ENCODE data around the gene SMYD3.

Gene SMYD3

DNA sequence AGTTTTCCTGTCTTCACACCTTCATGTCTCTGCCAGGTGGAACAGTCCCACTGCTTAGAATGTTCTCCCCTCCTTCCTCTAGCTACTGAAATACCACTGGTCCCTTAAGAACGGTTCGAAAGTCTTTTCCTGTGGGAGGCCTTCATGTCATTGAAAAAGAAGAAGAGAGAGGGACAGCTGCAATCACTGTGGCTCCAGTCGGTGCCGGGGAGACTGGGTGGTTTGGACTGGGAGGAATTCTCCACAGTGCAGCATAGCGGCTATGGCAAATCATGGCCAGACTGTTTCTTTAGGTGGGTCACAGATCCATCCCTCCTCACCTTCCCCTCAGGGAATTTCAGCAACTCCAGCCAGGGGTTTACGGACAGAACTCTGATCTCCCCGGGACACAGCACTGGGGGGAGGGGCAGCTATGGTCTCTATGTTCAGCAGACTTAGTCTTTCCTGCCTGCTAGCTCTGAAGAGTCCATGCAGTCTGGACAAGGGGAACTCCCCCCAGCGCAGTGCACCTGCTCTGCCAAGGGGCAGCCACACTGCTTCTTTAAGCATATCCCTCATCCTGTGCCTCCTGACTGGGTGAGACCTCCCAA, 567.2 kb downstream of the SMYD3 start:
- Histone ChIP-seq H2AFZ (no peak overlapping the region), H3K27me3 (ENCODE audit: control insufficient read depth, insufficient read depth, low read length) (no peaks in the 10 kb centered on the region), H3K36me3 (ENCODE audit: control insufficient read depth, insufficient read depth, low read length) (no peaks in the 10 kb centered on the region), H3K79me2 (no peaks in the 10 kb centered on the region), H3K4me3 (ENCODE audit: low read depth, low read length) (no peak overlapping the region), H3K9me3 (ENCODE audit: control insufficient read depth, low read length) (no peaks in the 10 kb centered on the region), H3K9ac (no peak overlapping the region), H3K4me1 (no peaks in the 10 kb centered on the region), H3K4me2 (ENCODE audit: low read length) (no peak overlapping the region), H3K27ac (no peak overlapping the region)
- TF ChIP-seq, protein P1, sequence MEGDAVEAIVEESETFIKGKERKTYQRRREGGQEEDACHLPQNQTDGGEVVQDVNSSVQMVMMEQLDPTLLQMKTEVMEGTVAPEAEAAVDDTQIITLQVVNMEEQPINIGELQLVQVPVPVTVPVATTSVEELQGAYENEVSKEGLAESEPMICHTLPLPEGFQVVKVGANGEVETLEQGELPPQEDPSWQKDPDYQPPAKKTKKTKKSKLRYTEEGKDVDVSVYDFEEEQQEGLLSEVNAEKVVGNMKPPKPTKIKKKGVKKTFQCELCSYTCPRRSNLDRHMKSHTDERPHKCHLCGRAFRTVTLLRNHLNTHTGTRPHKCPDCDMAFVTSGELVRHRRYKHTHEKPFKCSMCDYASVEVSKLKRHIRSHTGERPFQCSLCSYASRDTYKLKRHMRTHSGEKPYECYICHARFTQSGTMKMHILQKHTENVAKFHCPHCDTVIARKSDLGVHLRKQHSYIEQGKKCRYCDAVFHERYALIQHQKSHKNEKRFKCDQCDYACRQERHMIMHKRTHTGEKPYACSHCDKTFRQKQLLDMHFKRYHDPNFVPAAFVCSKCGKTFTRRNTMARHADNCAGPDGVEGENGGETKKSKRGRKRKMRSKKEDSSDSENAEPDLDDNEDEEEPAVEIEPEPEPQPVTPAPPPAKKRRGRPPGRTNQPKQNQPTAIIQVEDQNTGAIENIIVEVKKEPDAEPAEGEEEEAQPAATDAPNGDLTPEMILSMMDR (IDR thresholded peaks at IDR 0.05): no peak

DNA sequence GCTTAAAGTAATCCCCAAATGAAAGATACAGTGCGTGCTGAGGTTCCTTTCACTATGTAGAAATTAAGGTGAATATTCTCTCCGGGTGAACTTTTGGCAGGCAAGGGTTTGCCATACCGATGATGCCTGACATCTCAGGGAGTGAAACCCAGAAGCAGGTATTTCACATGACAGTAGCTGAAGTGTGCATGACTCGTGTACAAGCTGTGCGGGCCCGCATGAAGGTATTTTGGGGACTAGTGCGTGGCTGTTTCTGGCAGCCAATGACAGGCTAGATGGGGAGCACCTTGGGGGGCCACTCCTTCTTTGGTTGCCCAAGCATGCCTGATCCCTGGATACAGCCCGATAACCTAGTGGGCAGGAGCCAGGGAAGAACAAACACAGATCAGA, 569.0 kb downstream of the SMYD3 start:
- H3K36me3 ChIP-seq (ENCODE audit: control insufficient read depth, insufficient read depth, low read length): no peaks in the 10 kb centered on the region
- no peaks in the 10 kb centered on the region for H3K79me2 ChIP-seq
- no peak overlapping the region for H3K4me2 ChIP-seq (ENCODE audit: low read length)
- H3K9ac ChIP-seq: no peak overlapping the region
- no peak overlapping the region for H2AFZ ChIP-seq
- no peak overlapping the region for H3K4me3 ChIP-seq (ENCODE audit: low read depth, low read length)
- TF ChIP-seq, protein P1 (IDR thresholded peaks at IDR 0.05): no peak
- H3K9me3 ChIP-seq (ENCODE audit: control insufficient read depth, low read length): no peaks in the 10 kb centered on the region
- no peak overlapping the region for H3K27ac ChIP-seq
- no peaks in the 10 kb centered on the region for H3K4me1 ChIP-seq
- H3K27me3 ChIP-seq (ENCODE audit: control insufficient read depth, insufficient read depth, low read length): no peaks in the 10 kb centered on the region

DNA sequence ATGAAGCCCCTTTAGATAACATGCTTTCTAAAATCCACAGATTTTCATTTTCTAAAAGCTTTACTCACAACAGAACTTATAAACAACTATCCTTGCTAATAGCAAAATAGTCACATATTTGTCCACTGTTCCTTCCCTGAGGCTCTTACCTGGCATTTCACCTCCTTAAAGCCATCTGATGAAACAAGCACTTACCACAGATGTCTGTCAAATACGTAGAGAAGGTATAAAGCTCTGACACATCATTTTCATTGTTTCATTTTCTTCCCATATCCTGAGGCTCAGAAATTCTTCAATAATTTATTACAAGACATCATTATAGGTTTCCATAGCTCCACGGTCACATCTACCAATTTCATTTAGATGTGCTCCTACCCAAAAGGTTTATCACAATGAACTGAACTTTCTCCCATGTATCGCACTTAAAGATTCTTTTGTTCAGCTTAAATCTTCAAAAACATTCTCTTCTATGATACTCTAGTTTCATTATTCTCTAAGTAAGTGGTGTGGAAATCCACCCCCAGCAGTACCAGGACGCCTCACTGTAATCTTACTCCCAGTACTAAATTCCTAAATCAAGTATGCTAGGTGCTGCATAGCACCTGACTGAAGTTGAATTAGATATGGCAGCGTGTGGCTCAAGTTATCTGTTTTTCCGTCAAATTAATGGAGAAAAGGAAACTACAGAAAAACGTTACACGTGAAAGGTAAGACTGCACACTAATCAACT, 569.6 kb downstream of the SMYD3 start:
- H3K4me2 ChIP-seq (ENCODE audit: low read length): no peak overlapping the region
- H3K36me3 ChIP-seq (ENCODE audit: control insufficient read depth, insufficient read depth, low read length): no peaks in the 10 kb centered on the region
- no peaks in the 10 kb centered on the region for H3K79me2 ChIP-seq
- H3K27ac ChIP-seq: no peak overlapping the region
- H2AFZ ChIP-seq: no peak overlapping the region
- H3K4me1 ChIP-seq: no peaks in the 10 kb centered on the region
- no peaks in the 10 kb centered on the region for H3K27me3 ChIP-seq (ENCODE audit: control insufficient read depth, insufficient read depth, low read length)
- TF ChIP-seq, protein P1 (IDR thresholded peaks at IDR 0.05): no peak
- no peak overlapping the region for H3K4me3 ChIP-seq (ENCODE audit: low read depth, low read length)
- H3K9me3 ChIP-seq (ENCODE audit: control insufficient read depth, low read length): no peaks in the 10 kb centered on the region
- H3K9ac ChIP-seq: no peak overlapping the region

DNA sequence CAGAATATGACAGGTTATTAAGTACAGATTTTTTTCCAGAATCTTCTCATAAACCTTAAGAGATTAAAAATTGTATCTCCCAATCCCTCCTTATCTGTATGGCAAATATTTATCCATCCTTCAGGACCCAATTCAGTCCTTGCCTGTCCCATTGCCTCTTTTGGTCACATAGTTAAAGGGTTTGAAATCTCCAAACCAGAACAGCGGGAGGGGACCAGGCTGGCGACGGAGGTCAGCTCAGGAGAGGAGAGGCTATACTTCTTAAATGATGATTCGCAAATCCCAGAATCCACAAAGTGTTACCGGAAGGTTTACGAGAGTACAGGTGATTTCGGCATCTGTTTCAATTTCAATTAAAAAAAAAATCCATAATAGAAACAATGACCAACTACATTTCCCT, 572.7 kb downstream of the SMYD3 start:
- H3K27ac ChIP-seq: no peak overlapping the region
- H3K4me2 ChIP-seq (ENCODE audit: low read length): no peak overlapping the region
- H2AFZ ChIP-seq: no peak overlapping the region
- no peaks in the 10 kb centered on the region for H3K27me3 ChIP-seq (ENCODE audit: control insufficient read depth, insufficient read depth, low read length)
- no peak overlapping the region for H3K4me3 ChIP-seq (ENCODE audit: low read depth, low read length)
- no peaks in the 10 kb centered on the region for H3K79me2 ChIP-seq
- H3K36me3 ChIP-seq (ENCODE audit: control insufficient read depth, insufficient read depth, low read length): no peaks in the 10 kb centered on the region
- TF ChIP-seq, protein P1 (IDR thresholded peaks at IDR 0.05): no peak
- no peaks in the 10 kb centered on the region for H3K4me1 ChIP-seq
- no peak overlapping the region for H3K9ac ChIP-seq
- no peaks in the 10 kb centered on the region for H3K9me3 ChIP-seq (ENCODE audit: control insufficient read depth, low read length)
